ENCODE data around the gene ANAPC13. TPM values are rescaled to one million over a fixed set of nuclear protein-coding genes. Genes with fewer than 3 reads are reported as not detected.

Gene ANAPC13
- total RNA-seq, 1 experiment from 2014 or later = 35.7 TPM

DNA sequence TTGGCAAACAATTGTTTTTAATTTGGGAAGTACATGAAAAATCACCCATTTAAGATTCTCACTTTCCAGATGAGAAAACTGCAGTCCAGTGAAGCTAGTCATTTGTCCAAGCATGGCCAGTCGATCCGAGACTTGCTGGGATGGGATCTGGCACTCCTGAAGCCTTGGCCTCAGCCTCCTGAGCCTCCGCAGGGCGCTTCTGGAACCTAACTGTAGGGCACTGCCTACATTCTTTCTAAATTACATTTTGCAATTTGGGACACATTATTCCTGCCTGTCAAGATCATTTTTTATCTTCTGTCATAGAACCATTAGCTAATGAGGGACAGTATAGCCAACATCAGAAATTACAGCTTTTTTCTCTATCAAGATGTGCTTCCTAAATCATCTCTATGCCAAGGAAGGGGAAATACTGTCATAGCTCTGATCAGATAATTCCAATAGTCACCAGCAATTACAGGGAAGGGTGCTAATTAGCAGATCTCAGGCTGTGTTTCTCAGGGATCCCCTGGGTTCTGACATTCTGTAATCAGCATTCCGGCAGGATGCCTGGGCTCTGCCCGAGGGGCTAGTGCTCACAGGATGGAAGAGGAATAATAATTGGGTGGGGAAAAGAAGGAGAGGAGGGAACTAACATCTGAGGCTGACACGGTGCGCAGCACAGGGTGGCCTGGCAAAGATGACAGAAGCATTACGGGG is 28.3 kb downstream of the ANAPC13 start:
- intact Hi-C loops (cut with micrococcal nuclease) = no loop called here
- DNase-seq (ENCODE audit: low read depth, low spot score) (no peak), ATAC-seq (no peak)
- Histone ChIP-seq H3K36me3 (ENCODE audit: control insufficient read depth in 1 of 2, insufficient read depth in 2 of 2, low read length in 2 of 2) (no peaks in the 10 kb centered on the region), H3K4me3 (replicated peaks in 1 of 2; ENCODE audit: low read depth in 1 of 2, low read length in 2 of 2) (no peak overlapping the region), H3K27me3 (ENCODE audit: insufficient read depth, low read length) (no peaks in the 10 kb centered on the region), H3K9me3 (ENCODE audit: control insufficient read depth in 1 of 2, insufficient read depth in 1 of 2, low read depth in 1 of 2, low read length in 2 of 2) (no peaks in the 10 kb centered on the region), H3K79me2 (ENCODE audit: insufficient read depth, low read length) (no peaks in the 10 kb centered on the region), H3K4me2 (ENCODE audit: low read length) (no peak overlapping the region), H4K20me1 (ENCODE audit: insufficient read depth) (no peaks in the 10 kb centered on the region), H3K27ac (ENCODE audit: low read depth, low read length) (no peak overlapping the region), H3K9me2 (ENCODE audit: insufficient read depth) (no peaks in the 10 kb centered on the region), H3K4me1 (ENCODE audit: control insufficient read depth in 1 of 2, insufficient read depth in 2 of 2, low read length in 2 of 2) (no peaks in the 10 kb centered on the region), H2AFZ (ENCODE audit: low read depth, low read length, poor library complexity, severe bottlenecking) (no peak overlapping the region), H3K9ac (ENCODE audit: low read length) (no peak overlapping the region)
- no TSS peak for BruUV-seq (replicated peaks)
- ChIA-PET RAD21 (ENCODE audit: low non-redundant PET in 1 of 2, low total read pairs in 2 of 2, uncharacterized antibody in 2 of 2, unreplicated experiment in 2 of 2) (no interaction called here), POLR2A (no interaction called here), CTCF (no interaction called here)
- TF ChIP-seq CBX3 (IDR thresholded peaks at IDR 0.05; ENCODE audit: low read depth) (no peak), EGR1 (IDR thresholded peaks at IDR 0.05; ENCODE audit: low read depth) (no peak), ZNF274 (IDR thresholded peaks at IDR 0.05; ENCODE audit: low read depth, low read length) (no peak), CTCF (IDR thresholded peaks at IDR 0.05 in 2 of 3, conservative IDR thresholded peaks at IDR 0.05 in 1 of 3; ENCODE audit: borderline replicate concordance in 1 of 3, insufficient read depth in 1 of 3, low read depth in 2 of 3, low read length in 2 of 3) (no peak), SRF (IDR thresholded peaks at IDR 0.05; ENCODE audit: low read depth) (no peak), SP1 (IDR thresholded peaks at IDR 0.05; ENCODE audit: low read depth) (no peak), POLR2A (IDR thresholded peaks at IDR 0.05; ENCODE audit: borderline replicate concordance, extremely low read depth, insufficient read depth, insufficient read length) (no peak), EZH2phosphoT487 (IDR thresholded peaks at IDR 0.05; ENCODE audit: borderline replicate concordance) (no peak), YY1 (IDR thresholded peaks at IDR 0.05; ENCODE audit: extremely low read depth, insufficient replicate concordance, low read depth, low read length) (no peak), ZBTB33 (IDR thresholded peaks at IDR 0.05; ENCODE audit: extremely low read depth, insufficient replicate concordance, low read length) (no peak), RAD21 (IDR thresholded peaks at IDR 0.05; ENCODE audit: low read depth) (no peak), ZFX (IDR thresholded peaks at IDR 0.05) (no peak), ELF1 (IDR thresholded peaks at IDR 0.05; ENCODE audit: borderline replicate concordance, low read depth) (no peak), CEBPB (IDR thresholded peaks at IDR 0.05; ENCODE audit: low read depth) (no peak), TCF7L2 (IDR thresholded peaks at IDR 0.05; ENCODE audit: borderline replicate concordance, extremely low read depth, insufficient read depth, insufficient read length) (no peak), EZH2 (IDR thresholded peaks at IDR 0.05) (no peak), JUND (IDR thresholded peaks at IDR 0.05) (no peak)
- TF ChIP-seq, protein P1, sequence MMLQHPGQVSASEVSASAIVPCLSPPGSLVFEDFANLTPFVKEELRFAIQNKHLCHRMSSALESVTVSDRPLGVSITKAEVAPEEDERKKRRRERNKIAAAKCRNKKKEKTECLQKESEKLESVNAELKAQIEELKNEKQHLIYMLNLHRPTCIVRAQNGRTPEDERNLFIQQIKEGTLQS (IDR thresholded peaks at IDR 0.05) = no peak
- TF ChIP-seq, protein P2, sequence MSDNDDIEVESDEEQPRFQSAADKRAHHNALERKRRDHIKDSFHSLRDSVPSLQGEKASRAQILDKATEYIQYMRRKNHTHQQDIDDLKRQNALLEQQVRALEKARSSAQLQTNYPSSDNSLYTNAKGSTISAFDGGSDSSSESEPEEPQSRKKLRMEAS (IDR thresholded peaks at IDR 0.05) = no peak
- TF ChIP-seq, protein P3, sequence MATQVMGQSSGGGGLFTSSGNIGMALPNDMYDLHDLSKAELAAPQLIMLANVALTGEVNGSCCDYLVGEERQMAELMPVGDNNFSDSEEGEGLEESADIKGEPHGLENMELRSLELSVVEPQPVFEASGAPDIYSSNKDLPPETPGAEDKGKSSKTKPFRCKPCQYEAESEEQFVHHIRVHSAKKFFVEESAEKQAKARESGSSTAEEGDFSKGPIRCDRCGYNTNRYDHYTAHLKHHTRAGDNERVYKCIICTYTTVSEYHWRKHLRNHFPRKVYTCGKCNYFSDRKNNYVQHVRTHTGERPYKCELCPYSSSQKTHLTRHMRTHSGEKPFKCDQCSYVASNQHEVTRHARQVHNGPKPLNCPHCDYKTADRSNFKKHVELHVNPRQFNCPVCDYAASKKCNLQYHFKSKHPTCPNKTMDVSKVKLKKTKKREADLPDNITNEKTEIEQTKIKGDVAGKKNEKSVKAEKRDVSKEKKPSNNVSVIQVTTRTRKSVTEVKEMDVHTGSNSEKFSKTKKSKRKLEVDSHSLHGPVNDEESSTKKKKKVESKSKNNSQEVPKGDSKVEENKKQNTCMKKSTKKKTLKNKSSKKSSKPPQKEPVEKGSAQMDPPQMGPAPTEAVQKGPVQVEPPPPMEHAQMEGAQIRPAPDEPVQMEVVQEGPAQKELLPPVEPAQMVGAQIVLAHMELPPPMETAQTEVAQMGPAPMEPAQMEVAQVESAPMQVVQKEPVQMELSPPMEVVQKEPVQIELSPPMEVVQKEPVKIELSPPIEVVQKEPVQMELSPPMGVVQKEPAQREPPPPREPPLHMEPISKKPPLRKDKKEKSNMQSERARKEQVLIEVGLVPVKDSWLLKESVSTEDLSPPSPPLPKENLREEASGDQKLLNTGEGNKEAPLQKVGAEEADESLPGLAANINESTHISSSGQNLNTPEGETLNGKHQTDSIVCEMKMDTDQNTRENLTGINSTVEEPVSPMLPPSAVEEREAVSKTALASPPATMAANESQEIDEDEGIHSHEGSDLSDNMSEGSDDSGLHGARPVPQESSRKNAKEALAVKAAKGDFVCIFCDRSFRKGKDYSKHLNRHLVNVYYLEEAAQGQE (IDR thresholded peaks at IDR 0.05; ENCODE audit: low read depth) = no peak

Measured in HCT116 (cell line).